ENCODE measurements around the gene DLK2.
"Not testable (repeated sequence)": the region's sequence is repeated elsewhere in the genome, so short reads cannot be mapped to it uniquely, and the experiment has no call there.

Gene DLK2

DNA sequence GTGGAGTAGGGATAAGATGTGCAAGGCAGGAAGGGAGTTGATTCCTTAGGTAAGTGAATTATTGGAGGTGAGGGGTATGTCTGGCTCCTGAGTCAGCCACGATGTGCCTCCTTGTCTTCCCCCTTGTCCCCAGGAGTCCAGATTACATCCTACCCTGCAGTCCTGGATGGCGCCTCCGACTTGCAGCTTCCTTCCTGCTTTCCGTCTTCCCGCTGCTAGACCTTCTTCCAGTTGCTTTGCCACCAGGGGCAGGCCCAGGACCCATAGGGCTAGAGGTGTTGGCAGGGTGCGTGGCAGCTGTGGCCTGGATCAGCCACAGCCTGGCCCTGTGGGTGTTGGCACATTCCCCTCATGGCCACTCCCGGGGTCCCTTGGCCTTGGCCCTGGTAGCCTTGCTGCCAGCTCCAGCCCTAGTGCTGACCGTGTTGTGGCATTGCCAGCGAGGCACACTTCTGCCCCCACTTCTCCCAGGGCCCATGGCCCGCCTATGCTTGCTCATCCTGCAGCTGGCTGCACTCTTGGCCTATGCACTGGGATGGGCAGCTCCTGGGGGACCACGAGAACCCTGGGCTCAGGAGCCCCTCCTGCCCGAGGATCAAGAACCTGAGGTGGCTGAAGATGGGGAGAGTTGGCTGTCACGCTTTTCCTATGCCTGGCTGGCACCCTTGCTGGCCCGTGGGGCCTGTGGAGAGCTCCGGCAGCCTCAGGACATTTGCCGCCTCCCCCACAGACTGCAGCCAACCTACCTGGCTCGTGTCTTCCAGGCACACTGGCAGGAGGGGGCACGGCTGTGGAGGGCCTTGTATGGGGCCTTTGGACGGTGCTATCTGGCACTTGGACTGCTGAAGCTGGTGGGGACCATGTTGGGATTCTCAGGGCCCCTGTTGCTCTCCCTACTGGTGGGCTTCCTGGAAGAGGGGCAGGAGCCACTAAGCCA lies 23.1 kb downstream of the DLK2 start:
- Histone ChIP-seq H3K27me3 (no peaks in the 10 kb centered on the region), H3K4me2 (no peak overlapping the region), H4K20me1 (peaks cover 0 to 33% (median 7%) of the 10 kb centered on the region in 11 experiments; a peak in 8 of 22 replicates), H3K4me3 (no peak overlapping the region), H3K4me1 (peaks cover 11 to 37% (median 19%) of the 10 kb centered on the region in 10 experiments), H3K36me3 (peaks cover 24 to 65% (median 49%) of the 10 kb centered on the region in 11 experiments), H3K27ac (no peak overlapping the region), H3K9ac (no peak overlapping the region), H3K9me3 (replicated peaks in 1 of 11) (no peaks in the 10 kb centered on the region)
- TF ChIP-seq Cebpa-rat (IDR thresholded peaks at IDR 0.05): no peak

DNA sequence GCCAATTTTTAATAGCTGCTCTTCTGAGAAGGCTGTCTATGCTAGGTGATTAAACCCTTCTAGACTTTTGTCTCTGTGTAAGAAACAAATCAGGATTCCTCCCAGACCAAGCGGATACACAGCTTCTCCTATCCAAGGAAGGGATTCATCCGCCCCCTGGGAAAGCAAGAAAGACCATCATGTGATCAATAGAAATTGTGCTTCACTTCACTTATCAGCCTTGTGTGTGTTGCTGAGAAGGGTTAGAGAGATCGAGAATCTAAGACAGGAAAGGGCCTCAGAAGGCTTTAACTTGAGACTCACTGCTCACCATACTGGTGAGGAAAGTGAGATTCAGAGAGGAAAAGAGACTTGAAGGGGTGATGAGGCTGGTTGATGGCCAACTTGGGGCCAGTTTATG lies 26.5 kb downstream of the DLK2 start:
- H3K4me1 ChIP-seq: peaks cover 16 to 28% (median 24%) of the 10 kb centered on the region in 10 experiments
- peak overlapping the region; percentile 85 to 94 (median 89) for H3K4me2 ChIP-seq
- TF ChIP-seq Cebpa-rat (IDR thresholded peaks at IDR 0.05): no peak
- peaks cover 0 to 25% (median 18%) of the 10 kb centered on the region in 11 experiments; a peak in 13 of 22 replicates for H3K9me3 ChIP-seq (replicated peaks in 1 of 11)
- peak overlapping the region in 6 of 11 experiments; percentile 73 to 88 (median 82); a peak in 5 of 22 replicates for H3K27ac ChIP-seq
- H3K36me3 ChIP-seq: peaks cover 13 to 34% (median 25%) of the 10 kb centered on the region in 11 experiments; a peak in 21 of 22 replicates
- no peaks in the 10 kb centered on the region for H3K27me3 ChIP-seq
- peak overlapping the region; percentile 71 to 88 (median 80); a peak in 19 of 20 replicates for H3K4me3 ChIP-seq
- H3K9ac ChIP-seq: peak overlapping the region; percentile 81 to 91 (median 87)
- H4K20me1 ChIP-seq: peaks cover 0 to 21% (median 7%) of the 10 kb centered on the region in 11 experiments; a peak in 7 of 22 replicates

DNA sequence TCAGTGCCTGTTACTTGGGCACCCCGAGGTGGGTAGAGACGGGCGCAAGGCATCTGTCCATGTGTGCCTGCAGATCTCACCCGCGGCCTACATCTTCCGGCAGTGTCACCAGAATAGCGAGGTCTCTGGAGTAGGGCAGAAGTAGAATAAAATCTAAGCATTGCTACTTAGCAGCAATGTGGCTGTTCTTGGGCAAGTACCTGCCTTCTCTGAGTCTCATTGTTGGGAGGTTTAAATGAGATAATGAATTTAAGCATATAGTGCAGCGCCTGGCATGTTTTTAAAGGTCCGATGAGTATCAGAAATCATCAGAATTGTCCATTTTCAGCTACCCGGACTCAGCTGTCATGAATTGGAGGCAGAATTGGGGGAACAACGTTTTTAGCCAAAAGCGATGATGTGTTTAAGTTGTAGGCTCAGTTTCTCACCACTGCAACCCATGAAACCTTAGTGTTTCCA lies 27.2 kb downstream of the DLK2 start:
- peak overlapping the region; percentile 49 to 88 (median 79) for H3K27ac ChIP-seq
- H3K9ac ChIP-seq: peak overlapping the region; percentile 81 to 91 (median 87)
- peaks cover 13 to 27% (median 22%) of the 10 kb centered on the region in 11 experiments; a peak in 21 of 22 replicates for H3K36me3 ChIP-seq
- H3K4me1 ChIP-seq: peaks cover 16 to 24% (median 23%) of the 10 kb centered on the region in 10 experiments
- peaks cover 0 to 14% (median 7%) of the 10 kb centered on the region in 11 experiments; a peak in 5 of 22 replicates for H4K20me1 ChIP-seq
- peak overlapping the region; percentile 85 to 94 (median 89) for H3K4me2 ChIP-seq
- no peak for TF ChIP-seq Cebpa-rat (IDR thresholded peaks at IDR 0.05)
- no peaks in the 10 kb centered on the region for H3K27me3 ChIP-seq
- H3K9me3 ChIP-seq (replicated peaks in 1 of 11): peaks cover 0 to 28% (median 20%) of the 10 kb centered on the region in 11 experiments; a peak in 15 of 22 replicates
- peak overlapping the region; percentile 71 to 88 (median 80) for H3K4me3 ChIP-seq

DNA sequence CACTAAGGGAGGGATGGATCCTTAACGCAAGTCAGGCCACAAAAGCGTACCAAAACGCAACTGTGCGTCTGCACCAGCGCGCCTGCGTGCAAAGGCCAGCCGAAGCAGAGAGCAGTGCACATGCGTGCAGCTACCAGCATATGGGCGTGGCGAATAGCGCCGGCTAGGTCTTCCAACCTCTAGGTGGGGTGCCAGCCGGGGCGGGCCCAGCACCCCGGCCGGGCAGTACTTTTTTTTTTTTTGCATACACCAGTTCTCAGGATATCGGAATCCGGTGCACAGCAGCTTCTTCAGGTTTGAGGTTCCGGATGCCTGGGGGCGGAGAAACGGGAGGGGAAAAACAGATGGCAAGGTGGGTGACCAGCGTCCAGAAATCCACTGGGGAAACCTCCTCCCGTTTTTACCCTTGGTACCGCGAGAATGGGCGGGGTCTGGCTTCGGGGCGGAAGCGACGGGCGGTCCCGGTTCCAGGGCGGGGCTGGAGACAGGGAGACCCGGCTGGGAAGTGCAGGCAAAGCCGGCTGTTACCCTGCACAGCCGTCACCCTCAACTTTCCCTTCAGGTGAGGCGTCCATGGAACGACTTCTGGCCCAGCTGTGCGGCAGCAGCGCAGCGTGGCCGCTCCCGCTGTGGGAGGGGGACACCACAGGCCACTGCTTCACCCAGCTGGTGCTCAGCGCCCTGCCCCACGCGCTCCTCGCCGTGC lies 27.8 kb downstream of the DLK2 start, which contains the start of gene ABCC10:
Gene ABCC10 (plus strand): TSS at position 136 of the 706 bp plus-strand sequence. CDS start 438 bp downstream, at position 574.
- H3K27ac ChIP-seq: peak within 1 kb of the TSS; percentile 49 to 88 (median 79)
- H3K9ac ChIP-seq: peak within 1 kb of the TSS; percentile 81 to 91 (median 87)
- H3K9me3 ChIP-seq (replicated peaks in 1 of 11): peaks cover 0 to 31% (median 20%) of the 10 kb centered on the region in 11 experiments; a peak in 15 of 22 replicates
- H3K27me3 ChIP-seq: no peaks in the 10 kb centered on the region
- peaks cover 8 to 21% (median 16%) of the 10 kb centered on the region in 11 experiments; a peak in 21 of 22 replicates for H3K36me3 ChIP-seq
- TF ChIP-seq Cebpa-rat (IDR thresholded peaks at IDR 0.05): no peak
- peak within 1 kb of the TSS; percentile 85 to 94 (median 89) for H3K4me2 ChIP-seq
- H3K4me1 ChIP-seq: peaks cover 16 to 24% (median 23%) of the 10 kb centered on the region in 10 experiments
- H4K20me1 ChIP-seq: peaks cover 0 to 9% (median 4%) of the 10 kb centered on the region in 11 experiments; a peak in 5 of 22 replicates
- peak within 1 kb of the TSS; percentile 71 to 88 (median 80) for H3K4me3 ChIP-seq

DNA sequence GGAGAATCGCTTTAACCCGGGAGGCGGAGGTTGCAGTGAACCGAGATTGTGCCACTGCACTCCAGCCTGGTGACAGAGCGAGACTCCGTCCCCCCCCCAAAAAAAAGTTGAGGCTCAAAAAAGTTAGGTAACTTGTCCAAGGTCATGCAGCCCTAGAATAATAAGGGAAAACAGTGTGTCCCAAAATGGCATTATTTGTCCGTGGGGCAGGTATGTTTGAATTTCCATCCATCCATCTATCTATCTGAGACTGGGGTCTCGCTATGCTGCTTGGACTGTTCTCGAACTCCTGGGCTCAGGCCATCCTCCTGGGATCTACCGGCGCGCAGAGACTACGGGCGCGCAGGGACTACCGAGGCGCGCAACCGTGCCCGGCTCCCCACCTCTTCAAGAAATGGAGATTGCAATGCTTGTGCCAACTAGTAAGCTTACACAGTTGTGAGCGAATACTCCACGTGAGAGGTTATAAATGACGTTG lies 28.4 kb downstream of the DLK2 start:
- H3K36me3 ChIP-seq: peaks cover 2 to 15% (median 10%) of the 10 kb centered on the region in 11 experiments; a peak in 19 of 22 replicates
- H3K9me3 ChIP-seq (replicated peaks in 1 of 11): peaks cover 0 to 37% (median 20%) of the 10 kb centered on the region in 11 experiments; a peak in 15 of 22 replicates
- peaks cover 0 to 3% (median 0%) of the 10 kb centered on the region in 11 experiments; a peak in 2 of 22 replicates for H4K20me1 ChIP-seq
- peak overlapping the region; percentile 71 to 88 (median 80) for H3K4me3 ChIP-seq
- no peaks in the 10 kb centered on the region for H3K27me3 ChIP-seq
- no peak for TF ChIP-seq Cebpa-rat (IDR thresholded peaks at IDR 0.05)
- H3K27ac ChIP-seq: peak overlapping the region in 10 of 11 experiments; percentile 73 to 88 (median 81); a peak in 19 of 22 replicates
- H3K4me1 ChIP-seq: peaks cover 16 to 24% (median 23%) of the 10 kb centered on the region in 10 experiments
- peak overlapping the region in 9 of 11 experiments; percentile 81 to 91 (median 87); a peak in 19 of 22 replicates for H3K9ac ChIP-seq
- peak overlapping the region; percentile 45 to 90 (median 87) for H3K4me2 ChIP-seq

DNA sequence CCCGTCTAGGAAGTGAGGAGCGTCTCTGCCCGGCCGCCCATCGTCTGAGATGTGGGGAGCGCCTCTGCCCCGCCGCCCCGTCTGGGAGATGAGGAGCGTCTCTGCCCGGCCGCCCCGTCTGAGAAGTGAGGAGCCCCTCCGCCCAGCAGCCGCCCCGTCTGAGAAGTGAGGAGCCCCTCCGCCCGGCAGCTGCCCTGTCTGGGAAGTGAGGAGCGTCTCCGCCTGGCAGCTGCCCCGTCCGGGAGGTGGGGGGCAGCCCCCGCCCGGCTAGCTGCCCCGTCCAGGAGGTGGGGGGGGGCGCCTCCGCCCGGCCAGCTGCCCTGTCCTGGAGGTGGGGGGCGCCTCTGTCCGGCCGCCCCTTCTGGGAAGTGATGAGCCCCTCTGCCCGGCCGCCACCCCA lies 30.3 kb downstream of the DLK2 start:
- H3K9ac ChIP-seq, H4K20me1 ChIP-seq, H3K36me3 ChIP-seq, H3K4me2 ChIP-seq, H3K27me3 ChIP-seq, H3K27ac ChIP-seq, H3K4me3 ChIP-seq: not testable (repeated sequence)
- Histone ChIP-seq H3K4me1 (peaks cover 16 to 24% (median 23%) of the 10 kb centered on the region in 10 experiments), H3K9me3 (replicated peaks in 1 of 11) (peaks cover 4 to 40% (median 24%) of the 10 kb centered on the region in 11 experiments; a peak in 17 of 22 replicates)

DNA sequence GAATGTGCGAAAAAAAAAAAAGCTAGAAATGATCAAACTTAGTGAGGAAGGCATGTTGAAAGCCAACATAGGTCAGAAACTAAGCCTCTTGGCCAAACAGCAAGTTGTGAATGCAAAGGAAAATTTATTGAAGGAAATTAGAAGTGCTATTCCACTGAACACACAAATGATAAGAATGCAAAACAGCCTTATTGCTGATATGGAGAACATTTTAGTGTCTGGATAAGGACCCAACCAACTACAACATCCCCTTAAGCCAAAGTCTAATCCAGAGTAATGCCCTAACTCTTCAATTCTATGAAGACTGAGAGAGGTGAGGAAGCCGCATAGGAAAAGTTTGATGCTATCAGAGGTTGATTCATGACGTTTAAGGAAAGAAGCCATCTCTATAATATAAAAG lies 33.5 kb downstream of the DLK2 start:
- Histone ChIP-seq H3K36me3 (no peaks in the 10 kb centered on the region), H3K9ac (no peak overlapping the region), H3K27ac (no peak overlapping the region), H4K20me1 (no peaks in the 10 kb centered on the region), H3K4me3 (no peak overlapping the region), H3K4me2 (no peak overlapping the region), H3K9me3 (replicated peaks in 1 of 11) (peaks cover 7 to 44% (median 26%) of the 10 kb centered on the region in 11 experiments; a peak in 17 of 22 replicates), H3K4me1 (peaks cover 0 to 3% (median 1%) of the 10 kb centered on the region in 10 experiments; a peak in 11 of 20 replicates), H3K27me3 (no peaks in the 10 kb centered on the region)
- TF ChIP-seq Cebpa-rat (IDR thresholded peaks at IDR 0.05): no peak

DNA sequence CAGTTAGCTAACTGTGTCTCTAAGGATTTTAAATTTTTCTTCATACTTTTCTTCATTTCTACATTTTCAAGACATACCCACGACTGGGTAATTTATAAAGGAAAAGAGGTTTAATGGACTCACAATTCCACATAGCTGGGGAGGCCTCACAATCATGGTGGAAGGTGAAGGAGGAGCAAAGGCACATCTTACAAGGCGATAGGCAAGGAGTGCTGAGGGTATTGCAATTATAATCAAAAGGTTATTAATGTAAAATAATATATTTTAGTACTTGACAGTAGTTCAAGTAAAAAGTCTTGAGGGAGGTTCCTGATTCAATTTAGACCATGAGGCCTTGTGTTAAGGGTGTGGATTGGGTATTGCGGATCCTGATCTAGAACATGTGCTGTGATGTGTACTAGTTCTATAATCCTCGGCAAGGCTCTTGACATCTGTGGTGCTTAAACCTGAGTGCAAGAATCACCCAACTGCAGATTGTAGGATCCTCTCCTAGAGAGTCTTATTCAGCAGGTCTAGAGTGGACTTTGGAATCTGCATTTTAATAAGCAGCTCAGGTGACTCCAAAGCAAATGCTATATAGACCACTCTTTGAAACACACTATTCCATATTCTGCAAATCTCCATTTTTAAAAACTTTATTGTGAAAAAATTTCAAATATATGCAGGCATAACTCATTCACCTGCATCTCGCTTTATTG lies 35.2 kb downstream of the DLK2 start:
- no peak overlapping the region for H3K4me2 ChIP-seq
- no peaks in the 10 kb centered on the region for H4K20me1 ChIP-seq
- no peak overlapping the region for H3K9ac ChIP-seq
- no peak for TF ChIP-seq Cebpa-rat (IDR thresholded peaks at IDR 0.05)
- no peaks in the 10 kb centered on the region for H3K27me3 ChIP-seq
- no peak overlapping the region for H3K4me3 ChIP-seq
- no peak overlapping the region for H3K27ac ChIP-seq
- no peaks in the 10 kb centered on the region for H3K36me3 ChIP-seq
- peaks cover 7 to 35% (median 17%) of the 10 kb centered on the region in 11 experiments; a peak in 17 of 22 replicates for H3K9me3 ChIP-seq (replicated peaks in 1 of 11)
- no peaks in the 10 kb centered on the region for H3K4me1 ChIP-seq

Data from BLaER1 treated with 17β-estradiol and CSF1 and Interleukin-3, amounts not matched to agents 10 nM and 100 nM (cell line).